Stimulated activated CD4-positive, alpha-beta T cell treated with anti-CD3 and anti-CD28 coated beads, Interleukin-15, amount 100 ng/mL, for 24 hours (primary cell): Measurements from ENCODE around the gene KRT73.
A peak's percentile ranks its signal among the peaks of the same experiment; 100 is the strongest.

Experiments
- DNase-seq: peaks from one replicate; pipeline ENCODE4 v3.0.0-alpha.2; 2020

The KRT73 gene

GRCh38 chr12:52645120-52645761, 26.9 kb upstream of the KRT73 start:
- peak; percentile 11 for DNase-seq

- no peak for DNase-seq
Measured at GRCh38 chr12:52644078-52644415, 25.7 kb upstream of the KRT73 start.

- no peak for DNase-seq
Measured at GRCh38 chr12:52643233-52644077, 25.1 kb upstream of the KRT73 start.

GRCh38 chr12:52641468-52641867, 23.1 kb upstream of the KRT73 start:
- DNase-seq, result no peak

- no peak for DNase-seq
Measured at GRCh38 chr12:52637299-52637698, 18.9 kb upstream of the KRT73 start.

- DNase-seq, result no peak
Measured at GRCh38 chr12:52636592-52637258, 18.4 kb upstream of the KRT73 start.

- no peak for DNase-seq
Measured at GRCh38 chr12:52636189-52636588, 17.8 kb upstream of the KRT73 start.

GRCh38 chr12:52634266-52635056, 16.1 kb upstream of the KRT73 start:
- DNase-seq, result no peak

GRCh38 chr12:52633383-52633782, 15.0 kb upstream of the KRT73 start:
- no peak for DNase-seq

GRCh38 chr12:52632656-52633055, 14.3 kb upstream of the KRT73 start:
- DNase-seq, result no peak

GRCh38 chr12:52631676-52632459, 13.5 kb upstream of the KRT73 start:
- no peak for DNase-seq

GRCh38 chr12:52631264-52631663, 12.9 kb upstream of the KRT73 start:
- no peak for DNase-seq

- DNase-seq, result no peak
Measured at GRCh38 chr12:52630599-52631200, 12.3 kb upstream of the KRT73 start.

GRCh38 chr12:52630008-52630500, 11.7 kb upstream of the KRT73 start:
- no peak for DNase-seq

GRCh38 chr12:52629281-52630007, 11.1 kb upstream of the KRT73 start:
- no peak for DNase-seq

GRCh38 chr12:52628841-52629240, 10.5 kb upstream of the KRT73 start:
- DNase-seq, result no peak

- DNase-seq, result no peak
Measured at GRCh38 chr12:52628111-52628507, 9.8 kb upstream of the KRT73 start.

- DNase-seq, result no peak
Measured at GRCh38 chr12:52627395-52628110, 9.2 kb upstream of the KRT73 start.

- DNase-seq, result no peak
Measured at GRCh38 chr12:52622349-52622748, 4.0 kb upstream of the KRT73 start.

GRCh38 chr12:52618866-52619265, 507 bp upstream of the KRT73 start:
- DNase-seq, result no peak
